T-helper 22 cell (primary cell): ENCODE measurements around the gene DNAJB5.
"Not testable (repeated sequence)": the region's sequence is repeated elsewhere in the genome, so short reads cannot be mapped to it uniquely, and the experiment has no call there.

Source experiments
- DNase-seq: peaks from one replicate; pipeline ENCODE4 v3.0.0-alpha.2; 2020; ENCODE audit warnings: low read depth

The DNAJB5 gene

GRCh38 chr9:35000535-35001284 is 11.2 kb downstream of the DNAJB5 start:
- no peak for DNase-seq

GRCh38 chr9:35001285-35001677 is 11.7 kb downstream of the DNAJB5 start:
- no peak for DNase-seq

DNA sequence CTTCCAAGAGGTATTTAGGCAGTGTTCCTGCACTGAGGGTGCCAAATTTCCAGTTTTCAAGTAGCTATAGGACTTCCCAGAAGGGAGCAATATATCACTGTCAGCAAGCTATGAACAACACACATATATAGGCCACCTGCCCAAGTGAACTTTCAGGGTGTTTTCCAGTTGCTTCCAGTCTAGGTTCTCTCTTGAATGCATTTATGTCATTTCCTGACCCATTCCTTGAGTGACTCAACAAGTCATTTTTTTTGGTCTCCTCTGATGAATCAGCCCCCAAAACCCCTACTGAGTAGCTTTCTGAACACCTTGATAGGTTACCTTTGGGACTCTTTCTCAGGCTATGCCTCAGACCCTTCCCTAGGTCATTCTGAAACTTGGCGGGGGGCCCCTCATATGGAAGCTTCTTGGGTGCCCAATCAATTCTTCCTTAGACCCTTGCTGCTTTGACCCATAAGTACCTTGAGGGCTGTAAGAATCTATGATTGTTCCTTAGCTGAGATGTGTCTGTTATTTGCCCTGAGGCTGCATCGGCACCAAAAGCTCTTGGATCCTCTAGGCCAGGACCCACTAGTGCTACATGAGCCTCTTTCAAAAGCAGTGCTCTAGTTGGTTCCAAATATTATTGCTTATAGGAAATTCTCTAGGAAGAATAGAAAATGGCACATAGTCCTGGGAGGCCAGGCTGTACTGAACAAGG is 12.4 kb downstream of the DNAJB5 start:
- DNase-seq, result no peak

DNA sequence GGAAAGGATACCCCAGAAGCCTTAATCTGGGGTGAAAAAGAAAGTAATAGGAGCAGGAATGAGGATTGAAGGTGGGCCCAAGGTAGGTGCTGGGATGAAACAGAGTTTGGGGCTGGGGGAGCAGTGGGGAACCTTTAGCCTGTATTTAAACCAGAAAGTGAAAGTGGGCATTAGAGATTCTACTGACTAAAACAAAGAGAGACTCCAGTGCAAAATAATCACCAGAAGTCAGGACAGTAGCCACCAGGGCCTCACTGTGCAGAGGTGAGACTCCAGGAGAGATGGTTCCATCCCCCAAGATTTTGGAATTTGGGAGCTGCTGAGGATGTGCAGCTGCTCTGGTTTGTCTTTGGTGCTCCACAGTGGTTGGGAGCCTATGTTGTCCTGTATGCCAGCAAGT is 13.1 kb downstream of the DNAJB5 start:
- DNase-seq, result no peak

- DNase-seq, result not testable (repeated sequence)
Observed at GRCh38 chr9:35004299-35004698, 14.8 kb downstream of the DNAJB5 start.

DNA sequence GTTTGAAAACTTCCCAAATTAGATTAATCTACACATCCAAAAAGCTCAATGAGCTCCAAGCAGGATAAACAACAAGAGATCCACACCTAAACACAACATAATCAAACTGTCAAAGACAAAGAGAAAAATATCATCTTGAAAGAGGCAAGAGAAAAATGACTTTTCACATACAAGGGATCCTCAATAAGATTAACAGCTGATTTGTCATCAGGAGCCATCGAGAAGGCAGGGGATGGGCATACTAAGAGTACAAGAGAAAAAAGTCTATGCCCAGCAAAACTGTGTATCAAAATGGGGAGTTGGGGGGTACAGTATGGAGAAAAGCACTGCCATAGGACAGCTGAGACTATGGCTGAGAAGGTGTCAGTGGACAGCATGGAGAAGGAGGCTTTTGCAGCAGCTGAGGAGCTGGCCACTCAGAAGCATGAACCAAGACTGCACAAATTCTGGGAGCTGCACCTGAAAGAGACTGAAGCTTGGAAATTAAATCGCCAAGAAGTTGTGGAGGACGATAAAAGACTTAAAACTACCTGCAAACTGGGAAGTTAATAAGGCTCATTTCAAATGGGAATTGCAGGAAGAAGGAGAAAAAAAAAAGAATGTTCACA is 20.9 kb downstream of the DNAJB5 start:
- no peak for DNase-seq

- DNase-seq, result no peak
Observed at GRCh38 chr9:35014517-35014916, 25.0 kb downstream of the DNAJB5 start.

DNA sequence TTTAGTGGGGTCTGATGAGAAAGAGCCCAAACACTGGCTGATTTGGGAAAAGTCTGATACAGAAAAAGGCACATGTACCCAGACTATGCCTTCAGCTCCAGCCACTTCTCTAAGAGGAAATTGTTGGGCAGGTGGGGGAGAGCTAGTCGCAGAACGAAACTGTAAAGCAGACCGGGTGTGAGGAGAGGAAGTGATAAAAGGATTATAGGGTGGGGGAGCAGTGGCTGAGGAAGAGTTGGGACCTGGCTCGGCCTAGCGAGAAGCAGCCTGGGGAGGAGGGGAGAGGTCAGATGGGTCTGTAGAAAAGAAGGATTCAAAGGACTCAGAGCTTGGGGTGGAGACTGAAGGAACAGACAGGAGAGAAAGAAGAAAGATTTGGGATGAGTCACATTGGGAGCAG is 33.9 kb downstream of the DNAJB5 start:
- DNase-seq, result not testable (repeated sequence)

GRCh38 chr9:35026671-35027070 is 37.1 kb downstream of the DNAJB5 start:
- DNase-seq, result no peak

DNA sequence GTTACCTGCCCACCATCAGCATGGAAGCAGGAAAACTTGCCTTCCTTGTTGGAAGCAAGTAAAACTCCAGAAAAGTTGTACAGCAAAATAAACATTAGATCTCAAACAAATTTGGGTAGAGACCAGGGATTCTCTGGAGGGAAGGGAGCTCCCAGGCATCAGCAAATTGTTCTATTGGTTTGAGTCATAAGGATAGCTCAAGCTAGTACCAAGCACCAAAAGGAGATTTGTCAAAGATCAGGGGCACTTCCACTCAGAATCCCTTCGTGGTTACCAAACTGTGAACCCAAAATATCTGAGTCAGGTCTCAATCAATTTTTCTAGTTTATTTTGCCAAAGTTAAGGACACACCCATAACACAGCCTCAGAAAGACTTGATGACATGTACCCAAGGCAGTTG is 37.8 kb downstream of the DNAJB5 start:
- no peak for DNase-seq

DNA sequence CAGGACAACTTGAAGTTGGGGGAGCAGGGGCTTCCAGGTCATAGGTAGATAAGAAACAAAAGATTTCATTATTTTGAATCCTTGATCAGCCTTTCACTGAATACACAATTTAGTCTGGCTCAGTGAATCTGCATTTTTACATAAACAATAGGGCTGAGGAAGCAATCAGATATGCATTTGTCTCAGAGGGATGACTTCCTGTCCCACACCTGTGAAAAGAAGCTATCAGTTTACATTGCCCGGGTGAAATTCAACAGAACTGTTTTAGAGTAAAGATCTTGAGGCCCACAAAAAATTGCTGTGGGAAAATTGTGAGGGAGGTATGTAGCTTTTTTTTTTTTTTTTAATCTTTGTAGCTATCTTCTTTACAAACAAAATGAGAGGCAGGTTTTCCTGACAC is 38.3 kb downstream of the DNAJB5 start:
- no peak for DNase-seq

DNA sequence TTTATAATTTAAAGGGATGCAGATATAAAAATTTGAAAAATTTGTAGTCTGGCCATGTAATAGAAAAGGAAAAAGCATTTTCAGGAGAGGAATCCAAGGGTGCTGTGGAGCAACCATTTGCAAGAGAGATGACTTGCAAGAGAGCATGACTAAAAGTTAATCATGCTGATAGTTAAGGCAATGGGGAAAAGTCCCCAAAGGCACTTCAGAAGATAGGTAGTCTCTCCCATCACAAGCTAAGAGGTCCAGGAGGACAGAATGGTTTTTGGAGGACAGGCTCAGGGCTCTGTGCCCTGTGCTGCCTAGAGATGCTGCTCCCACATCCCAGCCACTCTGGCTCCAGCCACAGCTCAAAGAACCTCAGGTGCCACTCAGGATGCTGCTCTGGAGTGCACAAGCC is 38.8 kb downstream of the DNAJB5 start:
- no peak for DNase-seq

- no peak for DNase-seq
Observed at GRCh38 chr9:35029241-35029640, 39.7 kb downstream of the DNAJB5 start.

DNA sequence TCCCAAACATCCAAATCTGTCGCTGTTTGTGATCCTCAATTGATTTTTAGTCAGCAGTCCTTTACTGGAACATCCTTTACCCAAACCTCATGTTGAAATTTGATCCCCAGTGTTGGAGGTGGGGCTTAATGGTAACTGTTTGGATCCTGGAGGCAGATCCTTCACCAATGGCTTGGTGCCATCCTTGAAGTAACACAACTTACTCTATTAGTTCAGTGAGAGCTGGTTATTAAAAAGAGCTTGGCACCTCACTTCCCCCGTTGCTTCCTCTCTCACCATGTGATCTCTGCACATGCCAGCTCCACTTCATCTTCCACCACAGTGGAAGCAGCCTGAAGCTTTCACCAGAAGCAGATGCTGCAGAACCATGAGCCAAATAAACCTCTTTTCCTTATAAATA is 40.3 kb downstream of the DNAJB5 start:
- DNase-seq, result no peak

DNA sequence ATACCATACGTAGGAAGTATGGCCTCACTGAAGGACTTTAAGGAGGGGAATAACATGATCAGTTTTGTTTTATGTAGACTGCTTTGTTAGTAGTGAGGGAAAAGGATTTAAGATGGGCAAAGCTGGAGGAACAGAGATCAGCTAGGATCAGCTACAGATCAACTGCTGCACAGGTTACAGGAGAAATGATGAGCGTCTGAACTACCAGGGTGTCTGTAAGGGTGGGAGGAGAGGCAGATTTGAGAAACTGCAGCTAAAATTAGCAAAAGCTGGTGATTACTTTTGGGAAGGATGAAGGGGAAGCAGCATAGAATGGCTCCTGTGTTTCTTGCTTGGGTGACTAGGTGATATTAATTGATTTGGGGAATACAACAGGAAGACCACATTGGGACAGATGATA is 43.6 kb downstream of the DNAJB5 start:
- no peak for DNase-seq

DNA sequence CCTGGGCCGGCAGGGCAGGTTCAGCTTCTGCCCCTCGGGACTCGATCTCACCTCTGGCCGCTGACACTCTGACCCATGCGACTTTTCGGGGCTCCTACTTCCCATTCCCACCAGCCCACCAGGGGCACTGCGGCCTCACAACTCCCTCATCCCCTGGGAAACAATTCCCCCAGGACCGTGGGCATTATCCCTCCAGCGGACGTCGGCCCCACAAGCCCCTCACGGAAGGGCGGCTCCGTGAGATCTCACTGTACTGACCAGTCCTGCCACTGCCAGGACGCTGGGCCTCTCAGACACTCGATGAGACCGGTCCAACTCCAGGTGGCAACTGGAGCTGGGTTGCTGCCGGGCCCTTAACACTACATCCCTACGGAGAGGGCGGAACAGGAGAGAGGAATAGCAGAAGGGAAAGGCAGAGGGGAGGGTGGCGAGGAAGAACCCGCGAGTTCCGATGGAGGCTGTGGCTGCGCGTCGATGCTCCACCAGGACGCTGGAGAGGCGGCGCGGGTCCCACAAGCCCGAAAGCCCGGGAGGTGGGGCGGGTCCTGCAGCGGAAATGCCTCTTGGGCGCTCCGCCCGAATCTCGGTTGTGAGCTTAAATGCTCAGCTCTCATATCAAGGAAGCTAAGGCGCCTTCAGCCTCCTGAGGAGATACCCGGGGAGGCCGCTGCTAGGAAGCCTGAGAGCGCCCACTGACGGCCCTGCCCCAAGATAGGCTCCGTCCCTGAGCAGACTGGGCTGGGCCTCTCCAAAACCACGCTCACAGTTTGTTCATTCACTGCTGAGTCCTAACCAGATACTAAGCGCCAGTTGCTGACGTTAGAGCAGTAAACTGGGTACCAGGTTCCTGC is 46.5 kb downstream of the DNAJB5 start:
- no peak for DNase-seq

DNA sequence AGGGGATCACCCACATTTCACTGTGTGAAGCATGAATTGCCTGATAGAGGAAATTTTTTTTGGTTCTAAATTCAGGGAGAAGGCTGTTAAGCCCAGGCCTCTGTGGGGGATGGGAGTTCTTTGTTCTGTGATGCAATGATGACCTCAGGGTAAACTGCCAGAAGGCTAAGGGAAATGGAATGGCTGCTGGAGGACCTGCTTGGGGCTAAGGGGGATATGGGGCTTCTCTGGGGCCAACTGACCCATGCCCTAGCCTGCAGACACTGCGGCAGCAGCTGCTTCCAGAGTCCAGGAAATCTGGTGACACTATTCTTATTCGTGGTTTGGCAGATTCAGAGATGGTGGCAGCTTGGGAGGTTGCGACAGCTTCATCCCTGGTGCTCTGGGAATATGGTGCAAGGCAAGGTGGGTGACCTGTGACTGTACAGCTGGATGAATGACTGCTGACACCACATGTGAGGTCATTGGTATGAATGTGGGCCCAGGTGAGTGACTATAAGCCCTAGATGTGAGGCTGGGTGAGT is 52.6 kb downstream of the DNAJB5 start:
- no peak for DNase-seq

GRCh38 chr9:35042891-35043545 is 53.5 kb downstream of the DNAJB5 start:
- DNase-seq, result no peak

DNA sequence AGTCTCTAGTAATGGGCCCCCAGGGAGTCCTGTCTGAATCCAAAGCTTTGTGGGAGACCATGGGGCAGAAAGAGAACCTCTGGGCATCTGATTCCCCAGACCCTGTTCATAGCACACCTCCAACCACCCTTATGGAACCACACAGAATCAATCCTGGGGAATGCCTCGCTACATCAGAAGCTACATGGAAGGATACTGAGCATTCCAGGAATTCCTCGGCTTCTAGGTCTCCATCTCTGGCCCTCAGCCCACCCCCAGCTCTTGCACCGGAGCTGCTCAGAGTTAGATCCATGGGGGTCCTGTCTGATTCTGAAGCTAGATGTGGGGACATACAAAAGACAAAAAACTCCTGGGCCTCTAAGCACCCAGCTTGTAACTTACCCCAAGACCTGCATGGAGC is 54.5 kb downstream of the DNAJB5 start:
- no peak for DNase-seq
